NCI-H1694 (cell line): Measurements from ENCODE around the gene DCAF7.
A peak's percentile ranks its signal among the peaks of the same experiment; 100 is the strongest.

Source experiments
- DNase-seq: peaks from one replicate; lab custom pipeline; 2025; lab: John Stamatoyannopoulos, UW

Gene DCAF7

DNA sequence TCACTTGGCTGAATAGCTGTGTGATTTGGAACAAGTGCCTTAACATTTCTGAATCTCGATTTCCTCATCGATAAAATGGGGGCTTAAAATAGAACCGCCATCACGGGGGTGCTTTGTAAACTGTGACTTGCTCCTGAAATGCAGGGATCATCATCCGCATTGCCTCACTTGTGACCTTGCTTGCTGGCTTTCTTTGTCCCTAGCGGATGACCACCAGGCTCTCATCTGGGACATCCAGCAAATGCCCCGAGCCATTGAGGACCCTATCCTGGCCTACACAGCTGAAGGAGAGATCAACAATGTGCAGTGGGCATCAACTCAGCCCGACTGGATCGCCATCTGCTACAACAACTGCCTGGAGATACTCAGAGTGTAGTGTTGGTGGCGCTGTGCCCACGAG is 38.5 kb downstream of the DCAF7 start:
- DNase-seq = peak; percentile 55

DNA sequence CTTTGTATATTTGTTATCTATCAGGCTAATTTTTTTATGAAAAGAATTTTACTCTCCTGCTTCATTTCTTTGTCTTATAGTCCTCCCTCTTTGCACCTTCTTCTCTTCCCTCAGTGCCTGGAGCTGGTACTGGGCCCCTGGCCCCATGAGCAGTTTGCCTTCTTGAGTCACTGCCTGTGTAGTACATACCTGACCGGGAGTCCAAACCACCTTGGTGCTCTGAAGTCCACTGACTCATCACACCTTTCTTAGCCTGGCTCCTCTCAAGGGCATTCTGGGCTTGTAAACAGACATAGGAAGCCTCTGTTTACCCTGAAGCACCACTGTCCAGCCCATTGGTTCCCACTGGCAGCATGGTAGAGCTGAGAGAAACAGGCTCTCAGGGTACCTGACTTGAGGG is 39.4 kb downstream of the DCAF7 start:
- no peak for DNase-seq

DNA sequence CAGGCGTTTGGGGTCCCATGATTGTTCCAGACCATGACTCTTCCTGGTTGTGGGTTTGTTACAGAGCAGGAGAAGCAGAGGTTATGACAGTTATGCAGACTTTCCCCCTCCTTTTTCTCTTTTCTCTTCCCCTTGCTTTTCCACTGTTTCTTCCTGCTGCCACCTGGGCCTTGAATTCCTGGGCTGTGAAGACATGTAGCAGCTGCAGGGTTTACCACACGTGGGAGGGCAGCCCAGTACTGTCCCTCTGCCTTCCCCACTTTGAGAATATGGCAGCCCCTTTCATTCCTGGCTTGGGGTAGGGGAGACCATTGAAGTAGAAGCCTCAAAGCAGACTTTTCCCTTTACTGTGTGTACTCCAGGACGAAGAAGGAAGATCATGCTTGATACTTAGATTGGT is 42.5 kb downstream of the DCAF7 start:
- DNase-seq = no peak

DNA sequence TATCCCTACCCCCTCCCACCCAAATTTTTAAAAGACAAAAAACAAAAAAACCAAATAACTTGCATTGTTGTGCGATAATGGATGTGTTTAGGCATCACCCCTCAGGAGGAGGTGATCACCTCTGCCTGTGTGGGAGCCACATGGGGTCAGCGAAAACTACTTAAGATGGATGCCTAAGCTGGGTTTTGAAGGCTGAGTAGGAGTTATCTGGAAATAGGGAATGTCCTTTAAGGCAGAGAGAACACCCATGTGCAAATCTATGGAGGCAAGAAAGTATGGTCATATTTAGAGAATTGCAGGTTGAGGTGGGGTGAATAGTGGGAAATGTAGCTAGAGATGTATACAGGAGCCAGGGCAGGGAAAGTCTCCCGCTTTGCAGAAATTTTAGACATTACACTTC is 44.9 kb downstream of the DCAF7 start:
- DNase-seq = no peak

DNA sequence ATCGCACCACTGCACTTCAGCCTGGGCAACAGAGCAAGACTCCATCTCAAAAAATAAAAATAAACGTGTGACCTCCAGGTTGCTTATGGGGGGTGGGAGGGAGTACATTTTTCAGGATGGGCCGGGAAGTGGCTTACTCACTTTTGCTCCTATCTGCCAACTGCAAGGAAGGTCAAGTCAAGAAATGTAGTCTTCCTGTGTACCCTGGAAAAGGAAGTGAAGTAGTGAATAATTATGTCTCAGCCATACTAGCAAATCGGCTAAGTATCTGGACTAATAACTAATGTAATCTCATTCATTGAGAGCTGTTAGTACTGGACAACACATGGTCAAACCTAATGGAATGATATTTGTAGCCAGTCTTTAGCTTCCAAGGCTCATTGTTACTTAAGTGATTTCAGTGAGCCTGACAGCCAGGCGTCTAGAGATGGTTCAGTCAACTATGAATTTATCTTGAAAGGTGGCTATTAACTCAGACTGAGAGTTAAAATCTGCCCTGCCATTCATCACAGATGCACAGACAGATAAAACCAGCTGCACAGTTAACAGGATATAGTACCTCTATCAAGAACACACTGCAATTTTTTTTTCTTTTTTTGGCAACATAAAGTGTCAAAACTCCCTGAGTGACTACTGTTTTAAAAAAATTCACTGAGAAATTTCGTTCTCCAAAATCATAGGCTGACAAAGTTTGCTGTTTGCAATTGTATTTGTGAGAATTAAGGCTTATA is 46.7 kb downstream of the DCAF7 start:
- DNase-seq = no peak

DNA sequence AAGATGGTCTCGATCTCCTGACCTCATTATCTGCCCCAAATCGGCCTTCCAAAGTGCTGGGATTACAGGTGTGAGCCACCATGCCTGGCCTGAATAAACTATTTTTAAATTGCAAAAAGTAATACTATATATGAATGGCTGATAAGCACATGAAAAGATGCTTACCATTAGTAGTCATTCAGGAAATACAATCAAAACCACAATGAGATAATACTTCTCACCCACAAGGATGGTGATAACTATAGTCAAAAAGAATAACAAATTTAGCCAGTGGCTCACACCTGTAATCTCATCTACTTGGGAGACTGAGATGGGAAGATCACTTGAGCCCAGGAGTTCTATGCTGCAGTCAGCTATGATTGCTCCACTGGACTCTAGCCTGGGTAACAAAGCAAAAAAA is 48.0 kb downstream of the DCAF7 start:
- no peak for DNase-seq

DNA sequence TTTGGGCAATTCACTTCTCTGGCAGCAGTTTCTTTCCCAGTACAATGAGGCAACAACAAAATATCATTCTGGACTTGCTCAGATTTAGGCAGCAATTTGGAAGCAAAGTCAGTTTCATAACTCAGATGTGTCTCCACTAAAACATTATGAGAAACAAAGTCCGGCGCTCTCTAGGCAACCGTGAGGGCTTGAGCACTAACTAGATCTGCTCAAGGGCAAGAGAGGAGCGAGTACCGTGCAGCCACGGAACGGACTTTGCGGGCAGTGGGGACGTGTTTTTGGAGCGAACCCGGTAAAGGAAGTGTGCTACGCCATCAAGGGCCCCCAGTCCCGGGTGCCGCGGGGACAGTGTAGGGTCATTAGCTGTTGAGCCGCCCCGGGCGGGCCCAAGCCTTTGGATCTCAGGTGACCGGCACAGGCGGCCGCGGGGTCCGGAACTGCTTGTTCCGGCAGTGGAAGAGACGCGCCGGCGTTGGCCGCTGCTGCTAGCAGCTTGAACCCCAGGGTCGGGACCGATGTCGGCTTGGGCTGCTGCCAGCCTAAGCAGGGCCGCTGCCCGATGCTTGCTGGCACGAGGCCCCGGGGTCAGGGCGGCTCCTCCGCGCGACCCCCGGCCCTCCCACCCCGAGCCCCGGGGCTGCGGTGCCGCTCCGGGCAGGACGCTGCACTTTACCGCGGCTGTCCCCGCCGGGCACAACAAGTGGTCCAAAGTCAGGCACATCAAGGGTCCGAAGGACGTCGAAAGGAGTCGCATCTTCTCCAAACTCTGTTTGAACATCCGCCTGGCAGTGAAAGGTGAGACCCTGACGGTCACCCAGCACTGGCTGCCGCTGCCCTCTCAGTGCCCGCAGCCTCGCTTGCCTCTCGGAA is 50.5 kb downstream of the DCAF7 start, which contains the start of gene TACO1:
Gene TACO1 (plus strand): TSS at position 327 of the 870 bp plus-strand sequence. CDS start 189 bp downstream, at position 516.
- peak; percentile 57 for DNase-seq

DNA sequence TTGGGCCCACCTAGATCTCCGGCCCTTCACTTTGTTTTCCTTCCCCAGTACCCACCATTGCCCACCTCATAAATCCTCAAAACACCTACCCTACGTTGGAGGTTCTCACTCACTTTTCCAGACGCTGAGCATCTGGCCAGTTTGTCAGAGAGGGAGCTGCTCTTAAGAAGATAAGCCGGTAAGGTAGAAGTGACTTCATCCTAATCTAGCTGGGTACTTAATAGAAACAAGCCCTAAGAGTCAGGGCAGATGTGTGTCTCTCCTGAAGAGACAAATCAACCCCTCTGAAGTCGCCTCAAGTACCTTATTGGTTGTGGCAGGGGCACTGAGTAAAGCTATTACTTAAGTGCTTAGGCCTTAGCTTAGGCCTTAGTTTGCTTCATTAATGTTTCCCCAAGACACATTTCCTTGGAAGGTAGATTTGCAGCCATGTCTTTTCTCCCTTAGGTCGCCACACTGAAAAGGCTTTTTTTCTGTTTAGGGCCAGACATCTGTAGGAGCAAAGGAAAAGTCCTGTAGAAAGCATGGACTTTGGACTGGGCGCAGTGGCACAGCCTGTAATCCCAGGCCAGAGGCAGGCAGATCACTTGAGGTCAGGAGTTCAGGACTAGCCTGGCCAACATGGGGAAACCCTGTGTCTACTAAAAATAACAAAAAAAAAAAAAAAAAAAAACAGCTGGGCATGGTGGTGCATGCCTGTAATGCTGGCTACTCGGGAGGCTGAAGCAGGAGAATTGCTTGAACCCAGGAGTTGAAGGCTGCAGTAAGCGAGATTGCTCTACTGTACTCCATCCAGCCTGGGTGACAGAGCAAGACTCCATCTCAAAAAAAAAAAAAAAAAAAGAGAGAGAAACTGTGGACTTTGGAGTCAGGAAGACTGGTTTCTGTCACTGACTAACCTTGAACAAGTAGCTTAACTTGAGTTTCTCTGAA is 51.4 kb downstream of the DCAF7 start:
- DNase-seq = no peak

DNA sequence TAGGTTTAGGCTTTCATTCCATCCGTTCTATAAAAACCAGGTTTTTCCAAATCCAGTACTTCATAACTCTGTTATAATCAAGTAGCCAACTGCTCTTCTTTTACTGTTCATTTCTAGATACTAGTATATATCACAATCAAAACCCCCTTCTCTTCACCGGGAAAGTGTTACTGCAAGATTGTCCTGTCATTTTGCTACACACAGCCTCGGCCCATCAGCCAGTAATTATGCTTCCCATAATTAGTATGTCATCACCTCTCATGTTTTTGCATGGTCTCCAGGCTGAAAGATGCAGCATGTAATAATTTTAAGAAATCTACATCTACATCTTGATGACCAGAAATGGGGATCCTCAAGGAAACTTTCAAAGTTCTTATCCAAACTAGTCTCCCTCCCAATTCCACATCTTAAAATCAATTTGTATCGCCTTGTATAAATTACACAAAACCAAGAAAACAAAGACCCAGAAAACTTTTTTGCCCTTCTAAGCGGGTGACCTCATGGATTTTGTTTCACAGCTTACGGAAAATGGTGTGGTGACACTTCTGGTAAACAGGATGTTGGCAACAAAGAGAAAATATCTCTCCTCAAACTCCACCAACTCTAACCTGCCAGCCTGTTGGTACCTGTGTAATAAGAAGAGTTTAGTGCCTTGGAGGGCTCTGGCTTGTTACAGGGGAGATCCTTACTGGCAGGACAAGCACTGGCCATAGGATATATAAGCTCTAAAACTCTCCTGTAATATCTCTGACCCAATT is 59.7 kb downstream of the DCAF7 start:
- DNase-seq = no peak

DNA sequence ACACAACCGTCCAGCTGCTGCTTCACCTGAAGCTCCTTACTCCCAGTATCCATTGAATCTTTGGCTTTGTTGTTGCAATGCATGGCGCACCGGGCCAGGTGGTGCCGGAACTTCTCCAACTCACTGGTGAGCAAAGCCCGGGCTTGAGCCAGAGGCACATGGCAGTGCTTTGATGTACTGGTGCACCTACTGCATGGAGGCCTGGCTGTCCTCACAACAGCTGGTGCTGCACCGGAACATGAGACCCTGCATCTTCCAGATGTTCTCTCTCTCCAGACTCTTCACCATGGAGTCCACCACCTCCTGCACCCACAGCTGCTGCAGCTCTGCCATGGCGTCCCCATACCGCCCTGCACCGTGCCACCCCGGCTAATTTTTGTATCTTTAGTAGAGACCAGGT is 60.6 kb downstream of the DCAF7 start:
- no peak for DNase-seq

DNA sequence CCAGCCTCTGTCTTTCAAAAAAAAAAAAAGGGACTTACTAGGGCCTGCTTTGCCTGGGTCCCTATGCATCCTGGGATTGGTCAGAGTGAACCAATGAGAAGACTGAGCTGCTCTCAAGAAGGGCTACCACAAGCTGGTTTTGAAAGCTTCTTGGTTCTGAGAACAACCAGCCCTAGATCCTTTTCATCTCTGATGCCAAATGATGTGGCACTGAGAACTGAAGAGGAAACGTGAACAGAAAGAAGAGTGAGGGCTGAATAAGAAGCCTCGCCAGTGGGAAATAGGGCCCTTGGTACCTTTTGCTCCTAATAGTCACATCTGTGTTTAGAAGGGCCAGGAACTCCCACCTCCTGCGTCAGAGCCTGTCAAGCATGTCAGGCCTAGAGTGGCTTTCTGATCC is 61.1 kb downstream of the DCAF7 start:
- DNase-seq = no peak

DNA sequence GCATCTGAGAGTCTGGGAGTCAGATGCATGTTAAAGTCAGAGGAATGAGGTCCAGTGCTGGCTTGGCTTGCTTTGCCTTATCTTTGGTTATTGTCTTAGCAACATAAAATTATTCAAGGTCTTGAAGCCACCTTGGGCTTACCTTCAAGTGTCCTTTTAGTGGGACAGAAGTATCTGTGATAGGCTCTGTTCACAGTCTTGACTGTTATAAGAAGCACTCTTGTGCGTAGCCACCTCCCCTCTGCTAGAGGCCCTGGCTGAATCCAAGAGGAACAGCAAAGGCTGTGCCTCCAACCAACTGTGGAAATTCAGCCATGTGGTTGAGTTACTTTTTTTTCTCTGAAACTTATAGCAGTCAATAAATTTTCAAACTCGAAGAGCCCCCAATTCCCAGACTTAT is 63.4 kb downstream of the DCAF7 start:
- DNase-seq = no peak

DNA sequence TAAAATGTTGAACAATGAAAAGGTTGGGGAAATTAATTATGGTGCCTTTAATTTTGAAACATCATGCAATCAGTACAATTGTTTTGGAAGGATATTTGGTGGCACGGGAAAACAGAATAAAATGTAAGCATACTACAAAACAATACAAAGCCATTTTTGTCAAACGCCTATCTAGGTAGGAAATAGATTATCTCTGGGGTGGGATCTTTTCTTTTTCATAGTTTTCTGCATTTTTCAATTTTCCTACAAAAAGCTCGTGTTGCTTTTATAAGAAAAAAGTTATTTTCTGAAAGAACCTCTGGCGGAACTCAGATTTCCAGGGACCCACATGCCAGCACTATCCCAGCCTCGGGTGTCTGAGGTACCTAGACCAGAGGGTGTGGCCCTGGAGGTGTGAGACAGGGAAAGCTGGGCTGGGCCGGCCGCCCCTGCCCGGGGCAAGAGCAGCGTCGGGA is 71.0 kb downstream of the DCAF7 start:
- no peak for DNase-seq

DNA sequence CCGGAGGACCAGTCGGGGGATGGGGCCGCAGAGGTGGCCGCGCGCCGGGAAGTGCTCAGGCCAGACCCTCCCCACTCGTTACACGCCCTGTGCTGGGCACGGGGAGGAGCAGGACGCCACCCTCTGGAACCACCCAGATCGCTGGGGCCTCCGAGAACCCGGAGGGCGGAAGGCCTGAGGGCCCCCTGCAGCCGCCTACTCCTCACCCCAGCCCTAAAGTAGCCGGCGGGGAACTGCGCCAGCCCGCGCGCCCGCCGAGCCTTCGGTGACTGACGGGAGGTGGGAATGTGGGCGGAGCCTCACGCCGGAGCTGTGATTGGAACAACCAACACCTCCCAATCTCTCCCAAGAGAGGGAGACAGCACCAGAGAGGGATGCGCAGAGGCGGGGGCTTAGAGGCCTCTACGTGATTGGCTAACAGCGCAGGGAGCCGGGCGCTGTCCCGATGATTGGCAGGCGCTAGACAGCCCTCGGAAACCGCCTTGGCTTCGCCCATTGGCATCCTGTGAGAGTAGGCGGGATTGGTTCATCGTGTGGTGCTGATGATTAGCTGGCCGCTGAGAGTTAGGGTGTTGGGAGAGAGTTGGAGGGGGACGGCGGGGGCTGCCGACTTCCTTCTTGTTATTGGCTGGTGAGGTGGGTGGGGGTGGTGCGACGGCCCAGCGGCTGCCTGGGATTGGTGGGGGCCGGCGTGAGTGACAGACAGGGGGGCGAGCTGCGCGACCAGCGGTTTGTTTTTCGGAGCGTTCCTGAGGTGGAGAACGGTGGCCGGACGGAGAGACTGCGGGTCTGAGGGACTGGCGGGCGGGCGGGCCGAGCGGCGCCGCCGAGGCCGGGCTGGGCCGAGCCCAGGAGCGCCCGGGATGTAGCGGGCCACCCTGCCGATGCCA is 71.7 kb downstream of the DCAF7 start, which contains the start of gene MAP3K3:
Gene MAP3K3 (plus strand): TSS at position 734 of the 890 bp plus-strand sequence. CDS start 343 bp downstream, outside the sequence.
- peak; percentile 100 for DNase-seq

DNA sequence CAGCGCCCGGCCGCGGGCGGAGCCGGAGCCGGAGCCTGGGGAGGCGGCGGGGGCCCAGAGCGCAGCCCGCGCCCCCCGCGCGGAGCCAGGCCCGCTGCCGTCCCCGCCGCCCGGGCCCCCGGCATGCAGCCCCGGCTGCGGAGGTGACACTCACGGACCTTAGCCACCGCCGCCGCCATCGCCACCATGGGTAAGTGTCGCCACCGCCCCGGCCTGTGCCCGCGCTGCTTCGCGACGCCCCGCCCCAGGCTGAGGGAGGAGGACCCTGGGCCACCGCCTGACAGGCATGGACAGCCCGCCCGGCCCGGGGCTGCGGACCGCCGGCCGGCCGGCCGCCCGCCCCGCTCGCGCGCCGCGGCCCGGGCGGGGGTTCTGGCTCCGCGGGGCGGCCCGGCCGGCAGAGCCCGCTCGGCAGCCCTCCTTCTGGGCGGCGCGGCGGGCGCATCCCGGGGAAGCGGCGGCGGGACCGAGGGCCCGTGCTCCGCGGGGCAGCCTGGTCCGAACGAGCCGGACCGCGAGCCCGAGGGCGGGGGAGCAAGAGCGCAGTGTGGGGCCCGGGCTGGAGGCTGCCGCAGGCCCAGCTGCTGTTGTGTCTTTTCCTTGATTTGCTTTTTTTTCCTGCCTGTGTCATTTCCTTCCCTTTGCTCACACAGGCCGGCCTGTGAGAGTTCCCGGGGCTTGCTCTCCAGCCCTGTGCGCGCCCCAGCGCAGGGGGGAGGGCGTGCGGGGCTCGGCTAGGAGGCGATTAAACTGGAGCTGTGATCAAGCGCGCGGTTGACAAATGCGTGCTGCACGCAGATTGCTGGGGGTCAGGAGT is 72.5 kb downstream of the DCAF7 start:
- DNase-seq = no peak

DNA sequence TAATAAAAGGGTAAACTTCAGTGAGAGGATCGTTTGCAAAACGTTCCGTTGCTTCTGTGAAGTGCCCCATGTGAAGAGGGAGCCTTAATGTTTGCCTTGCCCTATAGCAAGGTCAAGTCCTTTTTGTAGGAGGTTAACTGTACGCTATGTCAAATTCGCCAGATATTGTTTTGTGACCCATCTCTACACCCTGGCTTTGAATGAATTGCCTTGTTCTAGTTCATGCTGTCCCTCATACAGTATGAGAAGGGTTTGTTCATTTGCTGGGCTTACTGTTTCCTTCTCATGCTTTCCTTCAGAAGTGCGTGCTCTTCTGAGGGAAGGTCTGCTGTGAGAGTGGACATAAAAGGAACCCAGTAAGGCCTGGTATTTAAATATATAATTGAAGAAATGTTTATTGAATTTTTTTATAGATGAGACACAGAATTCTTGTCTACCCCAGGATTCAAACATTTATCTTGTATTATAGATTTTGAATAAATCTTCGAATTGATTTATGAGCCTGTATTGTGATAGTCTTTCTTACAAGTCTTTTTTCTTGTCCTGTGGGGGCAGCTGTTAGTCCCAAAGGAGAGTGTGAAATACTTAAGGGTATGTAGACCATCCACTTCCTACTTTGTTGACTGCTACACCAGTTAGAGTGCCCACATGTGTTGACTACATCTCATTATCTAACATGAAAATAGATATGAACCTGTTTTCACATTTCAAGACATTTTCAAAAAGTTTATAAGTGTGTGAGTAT is 73.7 kb downstream of the DCAF7 start:
- no peak for DNase-seq

DNA sequence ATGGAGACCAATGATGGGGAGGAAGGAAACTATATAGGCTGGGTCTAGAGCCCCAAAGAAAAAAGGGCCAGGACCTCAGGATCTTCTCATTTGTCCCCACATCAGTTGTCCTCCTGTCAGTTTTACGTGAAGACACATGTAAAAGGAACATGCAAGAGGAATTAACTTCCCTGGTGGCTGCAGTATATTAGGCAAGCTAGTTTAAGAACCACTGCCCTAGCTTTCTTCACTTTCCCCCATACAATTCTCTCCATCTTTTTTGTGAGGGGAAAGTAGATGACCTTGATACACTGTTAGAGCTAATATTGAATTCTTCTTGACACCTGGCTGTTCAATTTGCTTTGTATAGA is 74.2 kb downstream of the DCAF7 start:
- no peak for DNase-seq

DNA sequence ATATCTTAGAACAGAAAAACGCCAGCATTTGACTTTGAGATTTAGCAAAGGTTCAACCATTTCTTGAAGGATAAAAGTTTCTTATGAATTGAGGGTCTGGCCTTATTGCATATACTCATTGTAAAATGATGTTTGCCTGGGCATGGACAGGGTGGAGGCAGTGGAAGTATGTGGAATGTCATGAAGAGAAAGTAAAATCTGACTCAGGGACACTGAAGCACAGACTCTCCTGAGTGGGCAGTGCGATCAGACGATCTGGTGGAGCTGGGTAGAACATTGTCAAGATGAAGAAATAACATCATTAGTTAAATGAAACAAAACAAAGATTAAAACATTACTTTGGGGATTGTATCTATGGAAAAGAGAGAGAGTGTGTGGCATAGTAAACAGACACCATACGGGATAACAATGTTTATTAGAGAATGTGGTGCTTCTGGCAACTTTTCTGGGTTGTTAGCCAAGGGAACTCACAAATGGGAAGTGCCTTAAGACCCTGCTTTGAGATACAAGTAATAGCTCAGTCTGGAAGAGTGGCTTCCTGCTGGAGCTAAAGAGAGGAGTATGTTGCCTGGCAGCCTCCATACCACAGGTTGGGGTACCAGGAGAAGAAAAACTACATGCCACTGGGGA is 76.4 kb downstream of the DCAF7 start:
- no peak for DNase-seq
